Tibial nerve (tissue), 4 donors: Measurements from ENCODE around the gene FUT6. TPM values are rescaled to one million over a fixed set of nuclear protein-coding genes. Genes with fewer than 3 reads are reported as not detected.

ENCODE experiments used
- DNase-seq, 2 donors: peaks; one replicate each; pipeline ENCODE4 v3.0.0-alpha.2; 2019; ENCODE audit warnings: low spot score in 2 of 2
- H3K27ac ChIP-seq, 4 donors: fragments of 200-600 bp; sonication (generic) in 3 of 4; one replicate each; pipeline ENCODE4 v1.5.1; 2017 to 2019; ENCODE audit warnings: mild to moderate bottlenecking in 1 of 4
- H3K27me3 ChIP-seq, 2 donors: fragments of 200-600 bp; sonication (generic) in 1 of 2; one replicate each; pipeline versions ENCODE4 v1.5.1 to v1.6.0; 2017 to 2019
- H3K36me3 ChIP-seq, 3 donors: fragments of 200-600 bp; sonication (generic); one replicate each; pipeline ENCODE4 v1.5.1; 2018 to 2019
- H3K4me1 ChIP-seq, 4 donors: fragments of 200-600 bp; sonication (generic) in 3 of 4; one replicate each; pipeline ENCODE4 v1.5.1; 2017 to 2019
- H3K4me3 ChIP-seq, 4 donors: fragments of 200-600 bp; sonication (generic) in 3 of 4; one replicate each; pipeline ENCODE4 v1.5.1; 2017 to 2019; ENCODE audit warnings: mild to moderate bottlenecking in 1 of 4, moderate library complexity in 1 of 4
- H3K9me3 ChIP-seq, 4 donors: fragments of 200-600 bp; sonication (generic) in 3 of 4; one replicate each; pipeline ENCODE4 v1.5.1; 2017 to 2019
- CTCF ChIP-seq, 5 experiments: fragments of 200-600 bp in 3 of 5; fragments of 450-650 bp in 2 of 5; sonication (generic) in 3 of 5; IDR thresholded peaks; one replicate each; pipeline ENCODE4 v1.5.1; 2016 to 2019; ENCODE audit warnings: antibody characterized with exemption in 5 of 5, mild to moderate bottlenecking in 3 of 5, moderate library complexity in 2 of 5
- EP300 ChIP-seq, 2 donors: sonication (generic); formaldehyde crosslinking; IDR thresholded peaks; one replicate each; pipeline ENCODE4 v1.6.1; 2017; ENCODE audit warnings: antibody characterized with exemption in 2 of 2, mild to moderate bottlenecking in 1 of 2
- POLR2A ChIP-seq, 2 donors: fragments of 450-650 bp; IDR thresholded peaks; one replicate each; pipeline ENCODE4 v1.6.1; 2017; ENCODE audit warnings: antibody characterized with exemption in 2 of 2, mild to moderate bottlenecking in 2 of 2, moderate library complexity in 2 of 2
- WGBS, 2 donors: methylation state at CpG; one replicate each; pipeline ENCODE4 v1.1.5; 2018; 5-methylcytosine and 5-hydroxymethylcytosine counted together
- total RNA-seq, 4 donors: library from RNA; depleted of rRNA; stranded (reverse); fragments of >200 nt; gene quantifications; one replicate each; pipeline ENCODE4 v1.1.0, GENCODE V29; 2016

FUT6 gene
- total RNA-seq, 4 donors from 2014 or later, result not detected

- 70 to 85% methylated on average over 10 of the region's 10 CpGs for WGBS, 2 donors
- Histone ChIP-seq H3K27me3 (peaks cover 0 to 42% of the 10 kb centered on the region in 2 donors), H3K4me1 (peaks cover 0 to 19% (median 8%) of the 10 kb centered on the region in 4 donors), H3K4me3 (no peak overlapping the region), H3K36me3 (no peaks in the 10 kb centered on the region), H3K9me3 (no peaks in the 10 kb centered on the region), H3K27ac (no peak overlapping the region)
- TF ChIP-seq CTCF (IDR thresholded peaks at IDR 0.05) (no peak), POLR2A (IDR thresholded peaks at IDR 0.05) (no peak), EP300 (IDR thresholded peaks at IDR 0.05) (no peak)
- DNase-seq, result no peak
These were observed 14.8 kb downstream of the FUT6 start for GRCh38 chr19:5824751-5825150.

- H3K9me3 ChIP-seq, result no peaks in the 10 kb centered on the region
- 82 to 83% methylated on average over 28 to 29 of the region's 30 CpGs for WGBS, 2 donors
- no peak overlapping the region for H3K4me3 ChIP-seq
- DNase-seq, result no peak
- TF ChIP-seq EP300 (IDR thresholded peaks at IDR 0.05), result no peak
- no peak for TF ChIP-seq CTCF (IDR thresholded peaks at IDR 0.05)
- no peak for TF ChIP-seq POLR2A (IDR thresholded peaks at IDR 0.05)
- no peak overlapping the region for H3K27ac ChIP-seq
- no peaks in the 10 kb centered on the region for H3K36me3 ChIP-seq
- H3K4me1 ChIP-seq, result peaks cover 0 to 9% (median 4%) of the 10 kb centered on the region in 4 donors
- H3K27me3 ChIP-seq, result peaks cover 0 to 42% of the 10 kb centered on the region in 2 donors
These were observed 15.8 kb downstream of the FUT6 start for GRCh38 chr19:5823579-5824281.

GRCh38 chr19:5822181-5822844, 17.2 kb downstream of the FUT6 start:
- Histone ChIP-seq H3K4me1 (no peaks in the 10 kb centered on the region), H3K27ac (no peak overlapping the region), H3K9me3 (no peaks in the 10 kb centered on the region), H3K36me3 (no peaks in the 10 kb centered on the region), H3K27me3 (peaks cover 0 to 39% of the 10 kb centered on the region in 2 donors), H3K4me3 (no peak overlapping the region)
- TF ChIP-seq EP300 (IDR thresholded peaks at IDR 0.05) (no peak), CTCF (IDR thresholded peaks at IDR 0.05) (no peak), POLR2A (IDR thresholded peaks at IDR 0.05) (no peak)
- DNase-seq, result no peak
- 43 to 47% methylated on average over 17 to 30 of the region's 30 CpGs for WGBS, 2 donors

GRCh38 chr19:5821521-5822180, 17.9 kb downstream of the FUT6 start:
- TF ChIP-seq CTCF (IDR thresholded peaks at IDR 0.05), result no peak
- TF ChIP-seq EP300 (IDR thresholded peaks at IDR 0.05), result no peak
- no peak for TF ChIP-seq POLR2A (IDR thresholded peaks at IDR 0.05)
- 60 to 62% methylated on average over 8 of the region's 8 CpGs for WGBS, 2 donors

GRCh38 chr19:5820785-5821184, 18.7 kb downstream of the FUT6 start:
- no peak for TF ChIP-seq POLR2A (IDR thresholded peaks at IDR 0.05)
- TF ChIP-seq EP300 (IDR thresholded peaks at IDR 0.05), result no peak
- no peak for TF ChIP-seq CTCF (IDR thresholded peaks at IDR 0.05)
- DNase-seq, result no peak
- no peaks in the 10 kb centered on the region for H3K9me3 ChIP-seq
- peaks cover 0 to 43% of the 10 kb centered on the region in 2 donors for H3K27me3 ChIP-seq
- no peaks in the 10 kb centered on the region for H3K4me1 ChIP-seq
- H3K4me3 ChIP-seq, result no peak overlapping the region
- no peaks in the 10 kb centered on the region for H3K36me3 ChIP-seq
- H3K27ac ChIP-seq, result no peak overlapping the region
- WGBS, 2 donors, result 53 to 63% methylated on average over 6 of the region's 6 CpGs

More at GRCh38 chr19:5821521-5822180, 17.9 kb downstream of the FUT6 start:
- Histone ChIP-seq H3K36me3 (no peaks in the 10 kb centered on the region), H3K9me3 (no peaks in the 10 kb centered on the region), H3K4me1 (no peaks in the 10 kb centered on the region), H3K27ac (no peak overlapping the region), H3K4me3 (no peak overlapping the region), H3K27me3 (peaks cover 0 to 38% of the 10 kb centered on the region in 2 donors)
- no peak for DNase-seq
